ENCODE measurements around the gene KLRK1. TPM values are rescaled to one million over a fixed set of nuclear protein-coding genes. Genes with fewer than 3 reads are reported as not detected.
A peak's percentile ranks its signal among the peaks of the same experiment; 100 is the strongest.
"Not testable (repeated sequence)": the region's sequence is repeated elsewhere in the genome, so short reads cannot be mapped to it uniquely, and the experiment has no call there.

The KLRK1 gene
- total RNA-seq, 1 experiment from 2014 or later, result 2.3 TPM

- H3K27me3 ChIP-seq (ENCODE audit: insufficient read depth, low read length); H2AFZ ChIP-seq (ENCODE audit: low read depth, low read length, poor library complexity, severe bottlenecking); BruUV-seq (replicated peaks); H4K20me1 ChIP-seq (ENCODE audit: insufficient read depth); H3K9ac ChIP-seq (ENCODE audit: low read length); POLR2A ChIA-PET; H3K4me2 ChIP-seq (ENCODE audit: low read length); RAD21 ChIA-PET (ENCODE audit: low non-redundant PET in 1 of 2, low total read pairs in 2 of 2, uncharacterized antibody in 2 of 2, unreplicated experiment in 2 of 2); H3K4me3 ChIP-seq (replicated peaks in 1 of 2; ENCODE audit: low read depth in 1 of 2, low read length in 2 of 2); CTCF ChIA-PET; H3K79me2 ChIP-seq (ENCODE audit: insufficient read depth, low read length); H3K9me3 ChIP-seq (ENCODE audit: control insufficient read depth in 1 of 2, insufficient read depth in 1 of 2, low read depth in 1 of 2, low read length in 2 of 2); H3K9me2 ChIP-seq (ENCODE audit: insufficient read depth); H3K36me3 ChIP-seq (ENCODE audit: control insufficient read depth in 1 of 2, insufficient read depth in 2 of 2, low read length in 2 of 2); intact Hi-C loops (cut with micrococcal nuclease); DNase-seq (ENCODE audit: low read depth, low spot score): not testable (repeated sequence)
- H3K27ac ChIP-seq (ENCODE audit: low read depth, low read length), result peak overlapping the region; percentile 47; the same call in 1 of the 2 replicates
- peak; percentile 71 for ATAC-seq
- peaks cover 6 to 13% of the 10 kb centered on the region in 2 experiments; a peak in 2 of 4 replicates for H3K4me1 ChIP-seq (ENCODE audit: control insufficient read depth in 1 of 2, insufficient read depth in 2 of 2, low read length in 2 of 2)
- TF ChIP-seq SP1 (IDR thresholded peaks at IDR 0.05; ENCODE audit: low read depth) (peak; percentile 24; the same call in 1 of the 2 replicates), CEBPB (IDR thresholded peaks at IDR 0.05; ENCODE audit: low read depth) (peak; percentile 47)
Measured at GRCh38 chr12:10437601-10438000, 47.8 kb upstream of the KLRK1 start.

GRCh38 chr12:10435816-10436215, 46.0 kb upstream of the KLRK1 start, which contains the start of gene KLRC2:
Gene KLRC2 (minus strand): TSS chr12:10436010. CDS start chr12:10435986, 24 bp downstream.
- ATAC-seq (peak; percentile 88), DNase-seq (ENCODE audit: low read depth, low spot score) (peak; percentile 79)
- H3K27me3 ChIP-seq (ENCODE audit: insufficient read depth, low read length); H3K36me3 ChIP-seq (ENCODE audit: control insufficient read depth in 1 of 2, insufficient read depth in 2 of 2, low read length in 2 of 2); H3K9me3 ChIP-seq (ENCODE audit: control insufficient read depth in 1 of 2, insufficient read depth in 1 of 2, low read depth in 1 of 2, low read length in 2 of 2); intact Hi-C loops (cut with micrococcal nuclease); CTCF ChIA-PET; RAD21 ChIA-PET (ENCODE audit: low non-redundant PET in 1 of 2, low total read pairs in 2 of 2, uncharacterized antibody in 2 of 2, unreplicated experiment in 2 of 2); H3K9me2 ChIP-seq (ENCODE audit: insufficient read depth); BruUV-seq (replicated peaks); H3K79me2 ChIP-seq (ENCODE audit: insufficient read depth, low read length); H4K20me1 ChIP-seq (ENCODE audit: insufficient read depth); POLR2A ChIA-PET: not testable (repeated sequence)
- Histone ChIP-seq H3K9ac (ENCODE audit: low read length) (peak within 1 kb of the TSS; percentile 45), H3K4me3 (replicated peaks in 1 of 2; ENCODE audit: low read depth in 1 of 2, low read length in 2 of 2) (peak within 1 kb of the TSS; percentile 28 to 43; a peak in 3 of 4 replicates), H3K4me2 (ENCODE audit: low read length) (peak within 1 kb of the TSS; percentile 64), H2AFZ (ENCODE audit: low read depth, low read length, poor library complexity, severe bottlenecking) (peak within 1 kb of the TSS; percentile 68), H3K4me1 (ENCODE audit: control insufficient read depth in 1 of 2, insufficient read depth in 2 of 2, low read length in 2 of 2) (peaks cover 6 to 13% of the 10 kb centered on the region in 2 experiments; a peak in 2 of 4 replicates), H3K27ac (ENCODE audit: low read depth, low read length) (peak within 1 kb of the TSS; percentile 84)
- TF ChIP-seq CBX3 (IDR thresholded peaks at IDR 0.05; ENCODE audit: low read depth) (0 out of 2 replicates have a peak, but pooled peaks have one; percentile 23), FOSL1 (IDR thresholded peaks at IDR 0.05; ENCODE audit: low read depth) (peak; percentile 37; the same call in 1 of the 2 replicates), SRF (IDR thresholded peaks at IDR 0.05; ENCODE audit: low read depth) (peak; percentile 15; the same call in 1 of the 2 replicates), TCF7L2 (IDR thresholded peaks at IDR 0.05; ENCODE audit: borderline replicate concordance, extremely low read depth, insufficient read depth, insufficient read length) (peak; percentile 83), SP1 (IDR thresholded peaks at IDR 0.05; ENCODE audit: low read depth) (peak; percentile 79), MAX (IDR thresholded peaks at IDR 0.05) (peak; percentile 52; the same call in 1 of the 2 replicates), YY1 (IDR thresholded peaks at IDR 0.05; ENCODE audit: extremely low read depth, insufficient replicate concordance, low read depth, low read length) (peak; percentile 17), JUND (IDR thresholded peaks at IDR 0.05) (peak; percentile 42; the same call in 1 of the 2 replicates), RAD21 (IDR thresholded peaks at IDR 0.05; ENCODE audit: low read depth) (0 out of 2 replicates have a peak, but pooled peaks have one; percentile 8)

GRCh38 chr12:10430623-10431022, 40.8 kb upstream of the KLRK1 start:
- BruUV-seq (replicated peaks); POLR2A ChIA-PET; DNase-seq (ENCODE audit: low read depth, low spot score); H3K9me3 ChIP-seq (ENCODE audit: control insufficient read depth in 1 of 2, insufficient read depth in 1 of 2, low read depth in 1 of 2, low read length in 2 of 2); H2AFZ ChIP-seq (ENCODE audit: low read depth, low read length, poor library complexity, severe bottlenecking); CTCF ChIA-PET; RAD21 ChIA-PET (ENCODE audit: low non-redundant PET in 1 of 2, low total read pairs in 2 of 2, uncharacterized antibody in 2 of 2, unreplicated experiment in 2 of 2); H3K36me3 ChIP-seq (ENCODE audit: control insufficient read depth in 1 of 2, insufficient read depth in 2 of 2, low read length in 2 of 2); intact Hi-C loops (cut with micrococcal nuclease); H3K9me2 ChIP-seq (ENCODE audit: insufficient read depth); H3K4me3 ChIP-seq (replicated peaks in 1 of 2; ENCODE audit: low read depth in 1 of 2, low read length in 2 of 2); H3K4me2 ChIP-seq (ENCODE audit: low read length); H3K27ac ChIP-seq (ENCODE audit: low read depth, low read length); H3K9ac ChIP-seq (ENCODE audit: low read length); H3K4me1 ChIP-seq (ENCODE audit: control insufficient read depth in 1 of 2, insufficient read depth in 2 of 2, low read length in 2 of 2); H3K27me3 ChIP-seq (ENCODE audit: insufficient read depth, low read length); ATAC-seq; H4K20me1 ChIP-seq (ENCODE audit: insufficient read depth); H3K79me2 ChIP-seq (ENCODE audit: insufficient read depth, low read length): not testable (repeated sequence)

Data from HCT116 (cell line).